Naive thymus-derived CD4-positive, alpha-beta T cell (primary cell): ENCODE measurements around the gene FMNL2. TPM values are rescaled to one million over a fixed set of nuclear protein-coding genes. Genes with fewer than 3 reads are reported as not detected.

Experiments
- ATAC-seq: fragments of 150-1000 bp; cut with Tn5 transposase; 2 replicates; pipeline ENCODE4 v1.10.0; 2021; ENCODE audit warnings: mild to moderate bottlenecking, moderate library complexity
- CTCF ChIA-PET: fragments of 350-600 bp; sonication (Branson Sonifier 250); formaldehyde crosslinking; loops from one replicate; lab custom pipeline; 2021; ENCODE audit warnings: antibody characterized with exemption; lab: Charles Lee
- POLR2A ChIA-PET: fragments of 350-600 bp; sonication (Branson Sonifier 250); formaldehyde crosslinking; loops from one replicate; lab custom pipeline; 2021; ENCODE audit warnings: antibody characterized with exemption, inconsistent platforms; lab: Charles Lee
- DNase-seq, 9 donors: peaks; one replicate each; pipeline versions ENCODE4 v3.0.0 to v3.0.0-alpha.2; 2020 to 2022; ENCODE audit warnings: mixed read lengths in 1 of 9
- H3K27ac ChIP-seq: one replicate; pipeline ENCODE4 v1.7.0; 2013; ENCODE audit warnings: mild to moderate bottlenecking, low read depth, low read length, moderate library complexity
- H3K27me3 ChIP-seq, 2 donors: one replicate each; pipeline ENCODE4 v1.7.0; 2013; ENCODE audit warnings: low read length in 2 of 2, mild to moderate bottlenecking in 2 of 2, moderate library complexity in 2 of 2; ENCODE audit not compliant: control insufficient read depth in 2 of 2, insufficient read depth in 2 of 2
- H3K36me3 ChIP-seq, 3 experiments: 1 replicate in 2 of 3; 2 replicates in 1 of 3; pipeline ENCODE4 v1.7.0; 2013; ENCODE audit warnings: low read length in 3 of 3, mild to moderate bottlenecking in 3 of 3, moderate library complexity in 1 of 3; ENCODE audit not compliant: insufficient read depth in 3 of 3, control insufficient read depth in 2 of 3
- H3K4me1 ChIP-seq, 2 donors: one replicate each; pipeline ENCODE4 v1.7.0; 2013; ENCODE audit warnings: low read length in 2 of 2, mild to moderate bottlenecking in 2 of 2, moderate library complexity in 1 of 2; ENCODE audit not compliant: control insufficient read depth in 2 of 2, insufficient read depth in 2 of 2
- H3K4me3 ChIP-seq: 2 replicates; pipeline ENCODE4 v1.7.0; 2013; ENCODE audit warnings: mild to moderate bottlenecking, low read length
- H3K9me3 ChIP-seq, 3 experiments: 1 replicate in 2 of 3; 2 replicates in 1 of 3; pipeline ENCODE4 v1.7.0; 2013; ENCODE audit warnings: low read length in 3 of 3; ENCODE audit not compliant: control insufficient read depth in 2 of 3
- H3K27ac Mint-ChIP-seq, 9 donors: one replicate each; pipeline ENCODE4 v1.8.0; 2020 to 2022; ENCODE audit warnings: mixed read lengths in 9 of 9, mild to moderate bottlenecking in 8 of 9, moderate library complexity in 5 of 9, inconsistent platforms in 2 of 9
- H3K27me3 Mint-ChIP-seq, 5 donors: one replicate each; pipeline ENCODE4 v1.8.0; 2021 to 2022; ENCODE audit warnings: mixed read lengths in 5 of 5, mild to moderate bottlenecking in 1 of 5
- H3K36me3 Mint-ChIP-seq, 5 donors: one replicate each; pipeline ENCODE4 v1.8.0; 2020 to 2022; ENCODE audit warnings: mixed read lengths in 5 of 5, mild to moderate bottlenecking in 3 of 5, inconsistent platforms in 1 of 5
- H3K4me1 Mint-ChIP-seq, 7 donors: one replicate each; pipeline ENCODE4 v1.8.0; 2020 to 2022; ENCODE audit warnings: mixed read lengths in 7 of 7, mild to moderate bottlenecking in 3 of 7, inconsistent platforms in 1 of 7
- H3K4me3 Mint-ChIP-seq, 10 donors: one replicate each; pipeline ENCODE4 v1.8.0; 2020 to 2022; ENCODE audit warnings: mild to moderate bottlenecking in 10 of 10, mixed read lengths in 10 of 10, moderate library complexity in 6 of 10, inconsistent platforms in 2 of 10
- H3K9me3 Mint-ChIP-seq, 11 donors: one replicate each; pipeline ENCODE4 v1.8.0; 2020 to 2022; ENCODE audit warnings: mixed read lengths in 11 of 11, mild to moderate bottlenecking in 4 of 11, inconsistent platforms in 1 of 11, moderate library complexity in 1 of 11
- intact Hi-C, 2 donors: fragments of 100-400 bp; cut with micrococcal nuclease; formaldehyde crosslinking; loops; one replicate each; pipeline ENCODE4 v1.15.1; 2023
- polyA plus RNA-seq, 2 donors: library from polyadenylated mRNA; unstranded; fragments of 300-500 nt; fragmentation: Illumina TruSeq; gene quantifications; one replicate each; pipeline ENCODE4 v1.2.3, GENCODE V29; 2021
- total RNA-seq, 6 experiments: library from RNA in 5 of 6; stranded (reverse) in 5 of 6; gene quantifications; 1 replicate in 5 of 6; 2 replicates in 1 of 6; pipeline ENCODE4 v1.2.3 and lab custom pipeline; 2021 to 2026

The FMNL2 gene
- total and polyA plus RNA-seq, 7 experiments from 2014 or later = 0.16 to 2.7 (median 1.2) TPM

- Histone ChIP-seq H3K4me3 (no peak overlapping the region), H3K27me3 (no peaks in the 10 kb centered on the region), H3K4me1 (no peaks in the 10 kb centered on the region), H3K27ac (no peak overlapping the region), H3K36me3 (no peaks in the 10 kb centered on the region), H3K9me3 (no peaks in the 10 kb centered on the region)
- H3K27ac Mint-ChIP-seq = no peak overlapping the region
- H3K36me3 Mint-ChIP-seq = no peaks in the 10 kb centered on the region
- H3K4me3 Mint-ChIP-seq = no peak overlapping the region
- ATAC-seq = no peak
- ChIA-PET POLR2A (no interaction called here), CTCF (no interaction called here)
- intact Hi-C loops = no loop called here
- DNase-seq = no peak
- peaks cover 0 to 3% (median 0%) of the 10 kb centered on the region in 11 donors for H3K9me3 Mint-ChIP-seq
- H3K4me1 Mint-ChIP-seq = peaks cover 0 to 6% (median 0%) of the 10 kb centered on the region in 7 donors
- H3K27me3 Mint-ChIP-seq = peaks cover 2 to 23% (median 16%) of the 10 kb centered on the region in 5 donors
Observed at GRCh38 chr2:152367547-152368390, 32.8 kb downstream of the FMNL2 start.

GRCh38 chr2:152369176-152369860 is 34.3 kb downstream of the FMNL2 start:
- H3K27me3 ChIP-seq = no peaks in the 10 kb centered on the region
- Mint-ChIP-seq H3K36me3 (no peaks in the 10 kb centered on the region), H3K4me1 (peaks cover 0 to 6% (median 0%) of the 10 kb centered on the region in 7 donors), H3K27ac (no peak overlapping the region), H3K9me3 (peaks cover 0 to 3% (median 0%) of the 10 kb centered on the region in 11 donors), H3K27me3 (peaks cover 0 to 25% (median 22%) of the 10 kb centered on the region in 5 donors), H3K4me3 (no peak overlapping the region)
- H3K27ac ChIP-seq = no peak overlapping the region
- H3K9me3 ChIP-seq = no peaks in the 10 kb centered on the region
- no peaks in the 10 kb centered on the region for H3K36me3 ChIP-seq
- no peaks in the 10 kb centered on the region for H3K4me1 ChIP-seq
- ChIA-PET CTCF (no interaction called here), POLR2A (no interaction called here)
- no peak for DNase-seq
- intact Hi-C loops = no loop called here
- no peak overlapping the region for H3K4me3 ChIP-seq
- no peak for ATAC-seq

- intact Hi-C loops = no loop called here
- Mint-ChIP-seq H3K36me3 (no peaks in the 10 kb centered on the region), H3K27me3 (peaks cover 0 to 21% (median 11%) of the 10 kb centered on the region in 5 donors), H3K27ac (no peak overlapping the region), H3K4me1 (peaks cover 0 to 6% (median 0%) of the 10 kb centered on the region in 7 donors), H3K9me3 (peaks cover 0 to 1% (median 0%) of the 10 kb centered on the region in 11 donors), H3K4me3 (no peak overlapping the region)
- ATAC-seq (no peak), DNase-seq (no peak)
- H3K27ac ChIP-seq = no peak overlapping the region
- no peaks in the 10 kb centered on the region for H3K36me3 ChIP-seq
- no peak overlapping the region for H3K4me3 ChIP-seq
- H3K4me1 ChIP-seq = no peaks in the 10 kb centered on the region
- CTCF ChIA-PET = no interaction called here
- no peaks in the 10 kb centered on the region for H3K27me3 ChIP-seq
- POLR2A ChIA-PET = no interaction called here
- no peaks in the 10 kb centered on the region for H3K9me3 ChIP-seq
Observed at GRCh38 chr2:152370783-152371182, 35.8 kb downstream of the FMNL2 start.

GRCh38 chr2:152372438-152372984 is 37.5 kb downstream of the FMNL2 start:
- H3K9me3 ChIP-seq = no peaks in the 10 kb centered on the region
- no peaks in the 10 kb centered on the region for H3K4me1 ChIP-seq
- Mint-ChIP-seq H3K27me3 (peaks cover 0 to 18% (median 16%) of the 10 kb centered on the region in 5 donors), H3K4me1 (peaks cover 0 to 3% (median 0%) of the 10 kb centered on the region in 7 donors), H3K4me3 (no peak overlapping the region), H3K9me3 (peaks cover 0 to 1% (median 0%) of the 10 kb centered on the region in 11 donors), H3K27ac (no peak overlapping the region), H3K36me3 (no peaks in the 10 kb centered on the region)
- no peak overlapping the region for H3K27ac ChIP-seq
- CTCF ChIA-PET = no interaction called here
- intact Hi-C loops = no loop called here
- POLR2A ChIA-PET = no interaction called here
- H3K36me3 ChIP-seq = no peaks in the 10 kb centered on the region
- no peak for DNase-seq
- no peak for ATAC-seq
- H3K27me3 ChIP-seq = no peaks in the 10 kb centered on the region
- no peak overlapping the region for H3K4me3 ChIP-seq

- DNase-seq = no peak
- H3K9me3 ChIP-seq = no peaks in the 10 kb centered on the region
- Mint-ChIP-seq H3K4me1 (no peaks in the 10 kb centered on the region), H3K27me3 (peaks cover 5 to 23% (median 7%) of the 10 kb centered on the region in 5 donors), H3K9me3 (no peaks in the 10 kb centered on the region), H3K36me3 (no peaks in the 10 kb centered on the region), H3K4me3 (no peak overlapping the region), H3K27ac (no peak overlapping the region)
- ChIA-PET POLR2A (no interaction called here), CTCF (no interaction called here)
- H3K27me3 ChIP-seq = no peaks in the 10 kb centered on the region
- H3K36me3 ChIP-seq = no peaks in the 10 kb centered on the region
- intact Hi-C loops = no loop called here
- H3K27ac ChIP-seq = no peak overlapping the region
- no peaks in the 10 kb centered on the region for H3K4me1 ChIP-seq
- no peak overlapping the region for H3K4me3 ChIP-seq
- no peak for ATAC-seq
Observed at GRCh38 chr2:152375174-152375573, 40.2 kb downstream of the FMNL2 start.

GRCh38 chr2:152376385-152376784 is 41.4 kb downstream of the FMNL2 start:
- peaks cover 5 to 24% (median 7%) of the 10 kb centered on the region in 5 donors for H3K27me3 Mint-ChIP-seq
- Histone ChIP-seq H3K27me3 (no peaks in the 10 kb centered on the region), H3K27ac (no peak overlapping the region), H3K4me1 (no peaks in the 10 kb centered on the region), H3K36me3 (no peaks in the 10 kb centered on the region), H3K4me3 (no peak overlapping the region), H3K9me3 (no peaks in the 10 kb centered on the region)
- CTCF ChIA-PET = no interaction called here
- H3K4me1 Mint-ChIP-seq = no peaks in the 10 kb centered on the region
- no peaks in the 10 kb centered on the region for H3K36me3 Mint-ChIP-seq
- H3K27ac Mint-ChIP-seq = no peak overlapping the region
- DNase-seq = no peak
- intact Hi-C loops = no loop called here
- no peak for ATAC-seq
- H3K9me3 Mint-ChIP-seq = no peaks in the 10 kb centered on the region
- POLR2A ChIA-PET = no interaction called here
- no peak overlapping the region for H3K4me3 Mint-ChIP-seq
